Measurements from ENCODE around the gene RBM5. TPM values are rescaled to one million over a fixed set of nuclear protein-coding genes. Genes with fewer than 3 reads are reported as not detected.

Gene RBM5
- polyA plus RNA-seq, 1 donor (not counting 4 experiments of a cell fraction or from before 2014, with no cell fraction given): 167 TPM

- no peaks in the 10 kb centered on the region for H3K9me3 ChIP-seq (ENCODE audit: control insufficient read depth, low read depth, low read length)
- DNase-seq (ENCODE audit: low read depth, low spot score): no peak
- TF ChIP-seq CTCF (optimal IDR thresholded peaks at IDR 0.05 in 1 of 3, IDR thresholded peaks at IDR 0.05 in 1 of 3, conservative IDR thresholded peaks at IDR 0.05 in 1 of 3; ENCODE audit: extremely low read depth in 1 of 3, insufficient read depth in 2 of 3, low read length in 3 of 3) (no peak), EZH2 (IDR thresholded peaks at IDR 0.05; ENCODE audit: low read length) (no peak)
- H3K27ac ChIP-seq (ENCODE audit: control insufficient read depth, insufficient read depth, low read length): peak overlapping the region; percentile 22
- dilution Hi-C loops (cut with MboI; ENCODE audit: extremely low pct_ligation_motif_present, low sequenced_read_pairs): no loop called here
- peak overlapping the region in 2 of 3 experiments; percentile 0 to 5 for H3K4me3 ChIP-seq (ENCODE audit: control insufficient read depth in 2 of 3, extremely low read depth in 1 of 3, insufficient read depth in 2 of 3, low read depth in 1 of 3, low read length in 3 of 3)
- no peaks in the 10 kb centered on the region for H3K27me3 ChIP-seq (ENCODE audit: control insufficient read depth, extremely low read depth, insufficient read depth, low read length)
- no peak overlapping the region for H2AFZ ChIP-seq (ENCODE audit: control insufficient read depth, low read length)
- peaks cover 79% of the 10 kb centered on the region for H3K79me2 ChIP-seq (ENCODE audit: control insufficient read depth, insufficient read depth, low read length)
- peak overlapping the region; percentile 68 for H3K4me2 ChIP-seq (ENCODE audit: control insufficient read depth, extremely low read depth, insufficient read depth, low read depth, low read length)
- no peaks in the 10 kb centered on the region for H4K20me1 ChIP-seq (ENCODE audit: control insufficient read depth, extremely low read depth, insufficient read depth, low read length)
- H3K9me1 ChIP-seq (ENCODE audit: control insufficient read depth, extremely low read depth, insufficient read depth, low read length): peaks cover 11% of the 10 kb centered on the region
- peaks cover 97% of the 10 kb centered on the region for H3K4me1 ChIP-seq (ENCODE audit: control insufficient read depth, extremely low read depth, insufficient read depth, low read length)
- H3K9ac ChIP-seq (ENCODE audit: control insufficient read depth, extremely low read depth, insufficient read depth, low read length): no peak overlapping the region
- FAIRE-seq: no peak
- H3K36me3 ChIP-seq (ENCODE audit: control insufficient read depth in 2 of 2, extremely low read depth in 1 of 2, insufficient read depth in 2 of 2, low read length in 2 of 2): peaks cover 31 to 55% of the 10 kb centered on the region in 2 experiments
Measured at GRCh38 chr3:50164481-50164880, 75.8 kb downstream of the RBM5 start.

GRCh38 chr3:50164984-50165909 is 76.5 kb downstream of the RBM5 start:
- Histone ChIP-seq H3K79me2 (ENCODE audit: control insufficient read depth, insufficient read depth, low read length) (peaks cover 79% of the 10 kb centered on the region), H3K36me3 (ENCODE audit: control insufficient read depth in 2 of 2, extremely low read depth in 1 of 2, insufficient read depth in 2 of 2, low read length in 2 of 2) (peaks cover 29 to 56% of the 10 kb centered on the region in 2 experiments), H3K4me2 (ENCODE audit: control insufficient read depth, extremely low read depth, insufficient read depth, low read depth, low read length) (peak overlapping the region; percentile 68), H3K9me1 (ENCODE audit: control insufficient read depth, extremely low read depth, insufficient read depth, low read length) (peaks cover 13% of the 10 kb centered on the region), H3K4me1 (ENCODE audit: control insufficient read depth, extremely low read depth, insufficient read depth, low read length) (peaks cover 97% of the 10 kb centered on the region), H3K27ac (ENCODE audit: control insufficient read depth, insufficient read depth, low read length) (peak overlapping the region; percentile 22), H3K9me3 (ENCODE audit: control insufficient read depth, low read depth, low read length) (no peaks in the 10 kb centered on the region), H3K4me3 (ENCODE audit: control insufficient read depth in 2 of 3, extremely low read depth in 1 of 3, insufficient read depth in 2 of 3, low read depth in 1 of 3, low read length in 3 of 3) (peak overlapping the region in 1 of 3 experiments; percentile 5), H4K20me1 (ENCODE audit: control insufficient read depth, extremely low read depth, insufficient read depth, low read length) (peaks cover 7% of the 10 kb centered on the region), H3K27me3 (ENCODE audit: control insufficient read depth, extremely low read depth, insufficient read depth, low read length) (no peaks in the 10 kb centered on the region), H3K9ac (ENCODE audit: control insufficient read depth, extremely low read depth, insufficient read depth, low read length) (peak overlapping the region; percentile 24), H2AFZ (ENCODE audit: control insufficient read depth, low read length) (no peak overlapping the region)
- dilution Hi-C loops (cut with MboI; ENCODE audit: extremely low pct_ligation_motif_present, low sequenced_read_pairs): no loop called here
- FAIRE-seq: peak; percentile 67
- no peak for TF ChIP-seq EZH2 (IDR thresholded peaks at IDR 0.05; ENCODE audit: low read length)
- TF ChIP-seq CTCF (optimal IDR thresholded peaks at IDR 0.05 in 1 of 3, IDR thresholded peaks at IDR 0.05 in 1 of 3, conservative IDR thresholded peaks at IDR 0.05 in 1 of 3; ENCODE audit: extremely low read depth in 1 of 3, insufficient read depth in 2 of 3, low read length in 3 of 3): no peak
- no peak for DNase-seq (ENCODE audit: low read depth, low spot score)

All from keratinocyte (primary cell).